Stimulated activated CD4-positive, alpha-beta T cell treated with anti-CD3 and anti-CD28 coated beads, Interleukin-1b, Interleukin-23, amount 100 ng/mL, for 4 hours (primary cell): Measurements from ENCODE around the gene CCDC183.
A peak's percentile ranks its signal among the peaks of the same experiment; 100 is the strongest.
"Not testable (repeated sequence)": the region's sequence is repeated elsewhere in the genome, so short reads cannot be mapped to it uniquely, and the experiment has no call there.

Source experiments
- DNase-seq, 2 donors: peaks; one replicate each; pipeline ENCODE4 v3.0.0-alpha.2; 2020; ENCODE audit warnings: low read depth in 2 of 2

CCDC183 gene

DNA sequence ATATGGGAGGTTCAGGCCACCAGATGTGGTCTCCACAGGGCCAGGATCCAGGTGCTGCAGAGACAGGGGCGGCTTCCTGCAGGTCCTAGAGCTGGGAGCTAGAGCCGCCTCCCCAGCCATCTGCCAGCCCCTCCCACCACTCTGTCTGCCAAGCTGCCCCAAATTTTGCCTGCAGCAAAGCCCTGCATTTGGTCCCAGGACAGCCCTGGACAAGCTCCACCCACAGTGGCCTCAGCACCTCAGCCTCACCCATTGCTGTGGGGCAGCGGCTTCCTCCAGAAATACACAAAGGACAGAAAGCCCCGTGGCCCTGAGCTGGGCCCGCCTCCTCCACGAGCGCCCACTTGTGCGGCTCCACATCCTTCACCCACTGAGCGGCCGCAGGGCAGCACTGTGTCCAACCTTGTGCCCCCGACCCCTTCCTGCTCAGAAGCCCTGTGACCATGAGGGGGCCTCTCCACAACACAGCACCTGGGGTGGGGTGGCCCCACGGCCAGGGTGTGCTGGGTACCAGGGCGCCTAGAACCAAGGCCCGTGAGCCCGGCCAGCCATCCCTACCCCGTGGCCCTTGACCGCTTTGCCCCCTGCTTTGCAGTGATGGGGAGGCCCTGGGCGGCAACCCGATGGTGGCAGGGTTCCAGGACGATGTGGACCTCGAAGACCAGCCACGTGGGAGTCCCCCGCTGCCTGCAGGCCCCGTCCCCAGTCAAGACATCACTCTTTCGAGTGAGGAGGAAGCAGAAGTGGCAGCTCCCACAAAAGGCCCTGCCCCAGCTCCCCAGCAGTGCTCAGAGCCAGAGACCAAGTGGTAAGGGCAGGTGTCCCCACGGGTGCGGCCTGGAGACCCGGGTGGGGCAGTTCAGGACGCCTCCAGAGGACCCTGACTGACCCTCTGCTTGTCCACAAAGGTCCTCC lies 42.4 kb downstream of the CCDC183 start:
- no peak for DNase-seq

DNA sequence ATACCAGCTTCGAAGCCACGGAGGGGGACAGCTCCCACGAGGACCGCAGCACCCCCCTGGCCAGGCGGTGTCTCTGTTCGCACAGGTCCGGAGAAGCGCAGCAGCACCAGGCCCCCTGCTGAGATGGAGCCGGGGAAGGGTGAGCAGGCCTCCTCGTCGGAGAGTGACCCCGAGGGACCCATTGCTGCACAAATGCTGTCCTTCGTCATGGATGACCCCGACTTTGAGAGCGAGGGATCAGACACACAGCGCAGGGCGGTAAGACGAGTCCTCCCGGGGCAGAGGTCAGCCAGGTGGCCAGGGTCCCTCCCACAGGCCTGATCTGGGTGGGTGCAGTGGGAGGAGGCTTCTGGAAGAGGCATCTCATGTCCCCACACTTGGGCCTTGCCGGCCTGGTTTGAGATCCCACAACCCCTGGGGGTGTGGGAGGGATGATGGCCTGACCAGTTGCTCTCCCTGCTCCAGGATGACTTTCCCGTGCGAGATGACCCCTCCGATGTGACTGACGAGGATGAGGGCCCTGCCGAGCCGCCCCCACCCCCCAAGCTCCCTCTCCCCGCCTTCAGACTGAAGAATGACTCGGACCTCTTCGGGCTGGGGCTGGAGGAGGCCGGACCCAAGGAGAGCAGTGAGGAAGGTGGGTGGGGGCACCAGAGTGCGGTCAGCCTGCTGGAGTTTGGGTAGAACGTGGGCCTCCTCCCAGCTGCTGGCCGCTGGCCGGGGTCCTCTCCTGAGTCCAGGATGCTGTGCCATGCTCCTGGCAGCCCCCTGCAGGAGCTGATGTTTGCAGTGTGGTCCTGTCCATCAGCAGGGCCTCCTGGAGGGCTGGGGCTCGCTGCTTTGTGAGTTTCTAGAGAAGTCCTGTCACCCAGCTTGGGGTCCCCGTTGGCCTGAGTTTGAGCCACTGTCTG lies 43.3 kb downstream of the CCDC183 start:
- no peak for DNase-seq

DNA sequence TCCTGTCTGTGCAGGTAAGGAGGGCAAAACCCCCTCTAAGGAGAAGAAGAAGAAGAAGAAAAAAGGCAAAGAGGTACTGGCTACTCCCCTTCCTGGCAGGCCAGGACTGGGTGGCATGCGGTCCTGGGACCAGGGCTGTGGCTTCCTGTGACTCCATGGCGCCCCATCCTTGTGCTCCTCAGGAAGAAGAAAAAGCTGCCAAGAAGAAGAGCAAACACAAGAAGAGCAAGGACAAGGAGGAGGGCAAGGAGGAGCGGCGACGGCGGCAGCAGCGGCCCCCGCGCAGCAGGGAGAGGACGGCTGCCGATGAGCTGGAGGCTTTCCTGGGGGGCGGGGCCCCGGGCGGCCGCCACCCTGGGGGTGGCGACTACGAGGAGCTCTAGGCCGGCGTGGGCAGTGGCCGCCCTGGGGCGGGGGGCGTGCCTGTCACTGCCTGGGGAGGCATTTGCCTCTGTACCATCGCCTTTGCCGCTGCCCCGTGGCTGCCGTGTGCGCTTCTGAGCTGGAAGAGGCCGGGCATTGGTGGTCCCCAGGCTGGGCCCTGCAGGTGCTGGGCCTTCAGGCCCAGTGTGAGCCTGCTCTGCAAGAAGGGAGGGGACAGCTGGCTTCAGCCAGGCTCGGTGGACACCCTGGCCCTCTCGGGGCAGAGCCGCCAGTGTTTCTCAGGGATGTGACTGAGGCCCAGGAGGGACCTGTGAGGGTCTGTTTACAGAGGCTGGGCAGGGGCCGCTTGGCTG lies 44.2 kb downstream of the CCDC183 start:
- DNase-seq: no peak

DNA sequence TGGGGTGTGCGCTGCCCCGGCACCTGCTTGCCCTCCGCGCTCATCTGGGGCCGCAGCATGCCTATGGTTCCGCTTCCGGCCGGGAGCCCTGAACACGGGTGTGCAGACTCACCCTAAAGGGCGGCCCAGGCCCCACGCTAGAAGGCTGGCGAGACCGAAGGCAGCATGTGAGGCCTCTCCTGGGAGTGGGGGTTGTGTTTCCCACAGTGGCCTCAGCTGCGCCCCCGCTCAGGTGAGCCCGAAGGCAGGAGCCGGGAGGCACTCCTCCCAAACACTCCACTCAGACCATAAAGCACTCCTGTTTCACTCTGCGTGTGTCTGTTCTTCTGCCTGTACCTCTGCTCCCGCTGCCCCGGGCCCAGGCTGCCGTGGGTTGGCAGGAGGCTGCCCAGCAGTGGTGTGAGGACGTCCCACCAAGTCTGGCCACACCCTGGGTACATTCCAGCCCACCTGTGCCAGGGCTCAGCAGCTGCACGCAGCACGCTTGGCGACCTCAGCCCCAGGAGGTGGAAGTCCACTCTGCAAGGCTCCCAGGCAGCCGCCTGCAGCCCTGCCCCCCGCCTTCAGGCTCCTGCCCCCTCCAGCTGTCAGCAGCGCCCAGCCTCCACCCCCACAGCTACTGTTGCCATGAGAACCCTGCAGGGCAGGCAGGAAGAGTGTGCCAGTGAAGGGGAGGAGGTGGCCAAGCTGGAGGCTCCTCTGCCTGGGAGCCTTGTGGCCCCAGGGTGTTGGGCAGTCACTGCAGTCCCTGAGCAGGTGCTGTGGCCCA lies 44.9 kb downstream of the CCDC183 start:
- no peak for DNase-seq

DNA sequence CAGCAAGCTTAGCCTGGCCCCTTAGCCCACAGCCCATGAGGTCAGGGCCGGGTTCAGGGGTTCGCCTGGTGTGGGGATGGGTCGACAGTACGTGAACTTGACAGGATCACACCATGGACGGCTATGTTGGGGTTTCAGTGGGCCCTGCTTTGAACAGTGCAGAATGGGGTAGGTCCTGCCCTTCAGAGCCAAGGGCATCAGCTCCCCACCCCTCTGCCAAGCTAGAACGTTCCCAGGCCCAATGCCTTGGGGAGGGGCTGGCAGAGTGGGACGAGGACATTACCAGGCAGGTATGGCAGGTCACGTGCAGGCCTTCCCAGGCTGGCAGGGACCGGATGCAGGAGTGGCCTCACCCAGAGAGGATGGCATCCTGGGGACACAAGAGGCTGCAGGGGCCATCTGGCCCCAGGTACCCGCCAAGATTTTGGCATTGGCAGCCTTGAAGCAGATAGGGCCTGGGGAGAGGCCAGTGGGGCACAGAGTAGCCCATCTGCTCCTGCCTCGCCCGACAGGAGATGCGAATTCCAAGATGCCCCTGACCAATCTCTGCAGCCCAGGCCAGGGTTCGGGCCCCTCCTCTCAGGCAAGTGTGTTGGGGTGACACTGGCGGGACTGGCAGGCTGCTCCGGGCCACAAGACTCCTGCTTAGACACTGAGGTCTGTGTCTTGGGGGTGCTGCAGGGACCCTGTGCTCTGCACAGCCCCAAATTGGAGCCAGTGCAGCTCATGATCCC lies 45.7 kb downstream of the CCDC183 start:
- not testable (repeated sequence) for DNase-seq

DNA sequence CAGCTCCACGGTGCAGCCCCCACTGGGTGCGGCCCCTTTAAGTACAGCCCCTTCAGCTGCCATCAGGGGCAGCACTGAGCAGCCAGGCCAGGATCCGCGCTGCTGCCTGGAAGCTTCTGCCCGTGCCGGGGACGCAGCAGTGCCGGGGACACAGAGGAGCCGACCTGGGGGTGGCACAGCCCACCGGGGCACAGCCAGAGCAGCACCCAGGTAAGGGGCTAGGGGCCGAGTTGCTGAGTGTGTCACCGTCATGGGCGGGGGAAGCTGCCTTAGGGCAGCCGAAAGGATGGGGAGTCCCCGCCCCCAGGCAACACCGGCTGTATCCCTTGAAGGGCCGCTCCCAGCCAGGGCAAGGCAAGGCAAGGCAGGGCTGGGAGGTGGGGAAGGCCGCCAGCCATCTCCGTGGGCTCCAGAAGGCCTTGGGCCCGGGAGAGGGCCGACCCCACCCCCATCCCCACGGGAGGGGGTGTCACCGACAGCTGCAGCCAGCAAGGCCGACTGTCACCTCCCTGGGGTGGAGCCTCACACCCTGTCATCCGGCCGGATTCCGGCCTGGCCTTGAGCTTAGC lies 46.3 kb downstream of the CCDC183 start, which contains the start of gene AJM1:
Gene AJM1, plus strand, starts transcription at position 99 of the 569 bp plus-strand sequence. CDS start 1,937 bp downstream, outside the sequence.
- DNase-seq: peak; percentile 63 to 70

DNA sequence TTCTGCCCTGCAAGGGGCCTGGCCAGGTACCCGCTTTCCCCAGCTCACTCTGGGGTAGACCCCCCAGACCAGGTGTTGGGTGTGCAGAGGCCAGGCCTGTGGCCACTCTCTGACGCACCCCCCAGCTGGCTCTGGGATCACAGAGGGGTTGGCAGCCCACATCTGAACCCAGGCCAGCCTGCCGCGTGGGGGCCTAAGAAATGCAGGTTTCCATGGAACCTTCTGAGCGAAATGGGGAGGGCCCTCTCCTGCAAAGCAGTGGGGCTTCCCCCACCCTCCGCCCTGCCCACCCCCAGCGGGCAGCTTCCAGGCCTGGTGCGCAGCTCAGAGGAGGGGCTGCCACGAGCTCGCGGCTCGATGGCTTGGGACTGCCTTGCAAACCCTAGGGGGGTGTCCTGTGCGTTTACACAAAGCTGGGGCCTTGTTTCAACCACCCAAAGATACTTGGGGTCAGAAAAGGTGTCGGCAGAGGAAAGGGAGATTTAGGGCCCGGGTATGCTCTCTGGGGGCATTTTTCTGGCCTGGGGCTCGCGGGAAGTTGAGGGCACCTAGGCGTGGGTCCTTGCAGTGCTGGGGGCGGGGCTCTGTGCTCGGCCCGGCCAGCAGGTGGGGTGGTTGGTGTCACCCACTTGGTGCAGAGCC lies 47.1 kb downstream of the CCDC183 start:
- not testable (repeated sequence) for DNase-seq

DNA sequence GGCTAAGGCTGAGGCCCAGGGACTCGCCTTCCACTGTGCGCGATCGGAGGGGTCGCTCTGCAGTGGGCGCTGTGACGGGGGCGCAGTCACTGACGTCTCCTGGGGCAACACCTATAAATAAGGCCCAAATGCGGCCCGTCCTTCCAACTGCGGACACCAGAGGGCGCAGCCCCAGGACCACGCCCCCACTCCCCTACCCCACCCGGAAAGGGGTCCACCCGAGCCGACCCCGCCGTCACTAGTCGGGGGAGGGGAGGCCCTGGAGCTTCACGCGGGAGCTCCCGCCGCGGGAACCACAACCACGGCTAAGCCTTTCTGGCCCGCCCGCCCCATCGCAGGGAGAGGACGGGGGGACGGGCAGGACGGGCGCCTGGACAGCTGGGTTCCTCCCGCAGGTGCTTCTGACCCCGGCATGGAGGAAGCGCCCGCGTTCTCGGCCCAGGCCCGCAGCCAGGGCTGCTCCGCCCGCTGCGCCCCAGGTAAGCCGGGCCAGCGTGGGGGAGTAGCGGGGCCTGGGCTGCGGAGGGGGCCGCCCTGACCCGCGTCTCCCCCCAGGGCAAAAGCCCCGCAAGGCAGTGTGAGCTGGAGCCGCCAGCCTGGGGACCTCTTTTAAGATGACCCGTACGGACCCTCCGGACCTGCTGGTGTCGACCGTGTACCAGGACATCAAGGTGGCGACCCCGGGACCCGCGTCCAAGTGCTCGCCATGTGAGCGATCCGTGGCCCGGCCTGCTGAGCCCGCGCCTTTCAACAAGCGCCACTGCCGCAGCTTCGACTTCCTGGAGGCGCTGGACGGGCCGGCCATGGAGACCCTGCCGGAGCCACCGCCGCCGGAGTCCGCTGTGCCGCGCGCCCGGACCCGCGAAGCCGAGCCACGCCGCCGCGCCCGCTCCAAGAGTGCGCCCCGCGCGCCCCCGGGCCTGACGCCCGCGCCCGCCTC lies 47.9 kb downstream of the CCDC183 start:
- DNase-seq: peak; percentile 50 to 60

DNA sequence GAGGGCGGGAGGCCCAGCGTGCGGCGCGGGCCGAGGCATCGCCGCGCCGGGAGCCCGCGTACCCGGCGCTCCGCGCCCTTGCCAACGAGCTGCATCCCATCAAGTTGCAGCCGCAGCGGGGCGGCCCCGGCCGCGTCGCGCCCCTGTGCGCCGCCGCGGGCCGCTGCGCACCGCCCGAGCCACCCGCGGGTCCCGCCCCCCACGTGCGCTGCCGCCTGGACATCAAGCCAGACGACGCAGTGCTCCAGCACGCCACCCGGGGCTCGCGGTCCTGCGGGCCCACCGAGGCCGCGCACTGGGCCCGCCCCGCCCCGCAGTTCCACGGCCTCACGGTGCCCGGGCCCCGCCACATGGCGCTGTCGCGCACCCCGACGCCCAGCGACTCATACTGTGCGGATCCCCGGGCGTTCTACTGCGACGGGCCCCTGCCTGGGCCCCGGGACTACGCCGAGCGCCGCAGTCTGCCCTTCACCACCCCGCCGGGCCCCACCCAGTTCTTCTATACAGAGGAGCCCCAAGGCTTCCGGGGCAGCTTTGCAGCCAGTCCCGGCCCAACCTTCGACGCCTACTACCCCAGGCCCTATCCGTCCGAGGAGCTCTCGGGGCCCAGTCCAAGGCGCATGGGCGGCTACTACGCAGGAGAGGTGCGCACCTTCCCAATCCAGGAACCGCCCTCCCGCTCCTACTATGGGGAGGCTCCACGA lies 48.8 kb downstream of the CCDC183 start:
- DNase-seq: no peak

DNA sequence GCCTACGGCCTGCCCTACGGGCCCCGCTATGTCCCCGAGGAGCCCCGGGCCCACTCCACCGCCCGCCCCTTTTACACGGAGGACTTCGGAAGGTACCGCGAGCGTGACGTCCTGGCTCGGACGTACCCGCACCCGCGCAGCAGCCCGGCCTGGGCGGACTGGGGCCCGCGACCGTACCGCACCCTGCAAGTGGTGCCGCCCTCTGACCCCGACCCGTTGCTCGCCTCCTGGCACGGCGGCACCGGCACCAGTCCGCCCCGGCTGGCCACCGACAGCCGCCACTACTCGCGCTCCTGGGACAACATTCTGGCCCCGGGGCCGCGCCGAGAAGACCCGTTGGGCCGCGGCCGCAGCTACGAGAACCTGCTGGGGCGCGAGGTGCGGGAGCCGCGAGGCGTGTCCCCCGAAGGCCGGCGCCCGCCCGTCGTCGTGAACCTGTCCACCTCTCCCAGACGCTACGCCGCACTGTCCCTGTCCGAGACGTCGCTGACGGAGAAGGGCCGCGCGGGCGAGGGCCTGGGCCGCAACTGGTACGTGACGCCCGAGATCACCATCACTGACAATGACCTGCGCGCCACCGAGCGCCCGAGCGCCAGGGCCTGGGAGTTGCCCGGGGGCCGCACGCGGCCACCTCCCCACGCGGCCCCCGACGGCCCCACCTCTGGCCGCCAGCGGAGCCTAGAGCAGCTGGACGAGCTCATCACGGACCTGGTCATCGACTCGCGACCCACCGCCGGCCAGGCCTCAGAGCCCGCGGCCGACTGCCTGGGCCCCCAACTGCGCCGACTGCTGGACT lies 49.5 kb downstream of the CCDC183 start:
- DNase-seq: no peak

DNA sequence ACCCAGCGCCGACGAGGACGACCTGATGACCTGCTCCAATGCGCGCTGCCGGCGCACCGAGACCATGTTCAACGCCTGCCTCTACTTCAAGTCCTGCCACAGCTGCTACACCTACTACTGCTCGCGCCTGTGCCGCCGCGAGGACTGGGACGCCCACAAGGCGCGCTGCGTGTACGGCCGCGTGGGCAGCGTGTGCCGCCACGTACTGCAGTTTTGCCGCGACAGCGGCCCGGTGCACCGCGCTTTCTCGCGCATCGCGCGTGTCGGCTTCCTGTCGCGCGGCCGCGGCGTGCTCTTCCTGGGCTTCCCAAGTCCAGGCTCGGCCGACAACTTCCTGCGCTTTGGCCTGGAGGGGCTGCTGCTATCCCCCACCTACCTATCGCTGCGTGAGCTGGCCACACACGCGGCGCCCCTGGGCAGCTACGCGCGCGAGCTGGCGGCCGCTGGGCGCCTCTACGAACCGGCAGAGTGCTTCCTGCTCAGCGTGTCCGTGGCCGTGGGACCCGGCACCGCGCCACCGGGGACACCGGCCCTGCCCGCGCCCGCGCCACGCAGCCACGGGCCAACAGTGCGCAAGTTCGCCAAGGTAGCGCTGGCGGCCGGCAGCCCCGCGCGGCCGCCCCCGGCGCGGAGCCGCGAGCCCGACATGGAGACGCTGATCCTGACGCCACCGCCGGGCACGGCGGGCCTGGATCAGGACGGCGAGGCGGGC lies 50.4 kb downstream of the CCDC183 start:
- no peak for DNase-seq

DNA sequence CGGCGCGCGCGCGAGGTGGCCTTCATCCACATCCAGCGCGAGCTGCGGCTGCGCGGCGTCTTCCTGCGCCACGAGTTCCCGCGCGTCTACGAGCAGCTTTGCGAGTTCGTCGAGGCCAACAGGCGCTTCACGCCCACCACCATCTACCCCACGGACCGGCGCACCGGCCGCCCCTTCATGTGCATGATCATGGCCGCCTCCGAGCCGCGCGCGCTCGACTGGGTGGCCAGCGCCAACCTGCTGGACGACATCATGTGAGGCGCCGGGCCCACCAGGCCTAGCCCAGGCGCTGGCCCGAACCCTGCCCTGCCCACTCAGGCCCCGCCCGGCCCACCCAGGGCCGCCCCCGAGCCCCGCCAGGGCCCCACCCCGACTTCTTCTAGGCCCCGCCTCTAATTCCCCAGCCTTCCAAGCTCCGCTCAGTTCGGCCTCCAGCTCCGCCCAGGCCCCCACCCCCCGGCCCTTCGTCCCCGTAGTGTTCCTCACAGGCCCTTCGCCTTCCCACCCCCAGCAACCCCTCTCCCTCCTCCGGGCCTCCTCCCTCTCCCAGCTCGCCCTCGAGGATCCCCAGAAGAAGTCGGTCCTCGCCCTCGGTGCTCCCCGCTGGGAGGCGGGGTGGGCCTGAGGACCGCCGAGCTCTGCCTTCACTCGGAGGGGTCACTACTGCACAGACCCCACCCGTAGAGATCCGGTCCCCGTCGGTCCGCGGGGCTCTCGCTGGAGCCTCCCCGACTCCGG lies 51.1 kb downstream of the CCDC183 start:
- DNase-seq: no peak

DNA sequence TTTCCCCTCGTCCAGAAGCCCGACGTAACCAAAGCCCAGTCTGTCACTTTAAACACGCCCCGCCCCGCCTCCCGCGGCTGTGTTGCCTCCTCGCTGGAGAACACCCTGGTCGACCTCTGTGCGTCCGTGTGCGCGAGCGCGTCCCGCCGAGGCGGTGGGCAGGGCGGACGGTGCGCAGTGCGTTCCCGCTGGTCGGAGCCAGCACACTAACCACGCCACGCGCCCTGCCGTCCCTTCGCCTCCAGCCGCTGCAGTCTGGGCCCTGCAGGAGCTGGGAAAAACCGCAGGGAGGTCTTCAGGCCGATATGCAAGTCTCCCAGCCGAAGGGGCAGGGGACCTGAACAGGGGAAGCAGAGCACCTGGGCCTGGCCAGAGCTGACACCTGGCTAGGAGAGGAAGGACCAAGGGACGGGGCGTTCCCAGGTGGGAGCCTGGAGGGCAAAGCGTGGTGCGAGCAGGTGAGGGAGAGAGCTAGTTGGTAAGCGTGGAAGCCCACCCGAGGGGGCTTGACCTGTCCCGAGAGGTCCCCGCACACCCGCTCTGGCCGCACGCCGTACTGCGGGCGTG lies 51.8 kb downstream of the CCDC183 start:
- peak; percentile 49 to 68 for DNase-seq

DNA sequence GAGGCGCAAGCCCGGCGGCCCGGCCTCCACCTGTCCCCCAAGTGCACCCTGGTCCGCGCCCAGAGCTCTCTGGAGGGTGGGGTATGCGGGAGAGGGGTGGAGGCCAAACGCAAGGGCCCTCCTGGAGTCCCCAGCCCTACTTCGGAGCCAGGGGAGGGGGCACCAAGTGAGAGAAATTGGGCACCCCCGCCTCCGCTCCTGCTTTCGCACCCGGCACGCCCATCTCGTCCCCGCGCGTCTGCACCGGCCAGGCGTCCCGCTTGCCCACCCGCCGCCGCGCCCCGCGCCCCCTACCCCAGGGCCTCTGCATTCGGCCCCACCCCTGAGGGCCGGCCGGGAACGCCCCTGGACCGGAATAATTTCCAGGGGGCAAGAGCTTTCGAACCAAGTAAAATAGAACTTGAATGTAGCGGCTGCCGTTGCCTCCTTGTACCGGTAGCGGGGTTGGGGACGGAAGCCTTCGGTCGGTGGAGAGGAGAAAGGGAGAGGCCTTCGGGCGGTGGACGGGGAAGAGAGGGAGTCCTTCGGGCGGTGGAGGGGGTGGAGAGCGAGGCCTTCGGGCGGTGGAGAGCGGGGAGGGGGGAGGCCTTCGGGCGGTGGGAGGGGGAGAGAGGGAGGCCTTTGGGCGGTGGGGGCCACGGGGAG lies 52.4 kb downstream of the CCDC183 start:
- DNase-seq: no peak
